Upper lobe of left lung (tissue), 6 donors: ENCODE results near the gene ACSL5. TPM values are rescaled to one million over a fixed set of nuclear protein-coding genes. Genes with fewer than 3 reads are reported as not detected.

Source experiments
- ATAC-seq, 2 donors: fragments of 200-7000 bp; cut with Tn5 transposase; one replicate each; pipeline ENCODE4 v1.9.1; 2022; ENCODE audit warnings: mild to moderate bottlenecking in 2 of 2, moderate library complexity in 2 of 2; ENCODE audit not compliant: low FRiP score in 2 of 2
- DNase-seq, 2 donors: peaks; one replicate each; pipeline ENCODE4 v3.0.0-alpha.2; 2019 to 2020
- H3K27ac ChIP-seq, 4 donors: fragments of 200-600 bp; sonication (generic); one replicate each; pipeline ENCODE4 v1.5.1; 2016 to 2019
- H3K27me3 ChIP-seq, 4 donors: fragments of 200-600 bp; sonication (generic); one replicate each; pipeline ENCODE4 v1.5.1; 2017 to 2019
- H3K36me3 ChIP-seq, 4 donors: fragments of 200-600 bp; sonication (generic); one replicate each; pipeline ENCODE4 v1.5.1; 2016 to 2019
- H3K4me1 ChIP-seq, 4 donors: fragments of 200-600 bp; sonication (generic); one replicate each; pipeline ENCODE4 v1.5.1; 2018 to 2019
- H3K4me3 ChIP-seq, 4 donors: fragments of 200-600 bp; sonication (generic); one replicate each; pipeline ENCODE4 v1.5.1; 2017 to 2019; ENCODE audit warnings: mild to moderate bottlenecking in 2 of 4, moderate library complexity in 1 of 4
- H3K9me3 ChIP-seq, 4 donors: fragments of 200-600 bp; sonication (generic); one replicate each; pipeline ENCODE4 v1.5.1; 2018 to 2019
- EP300 ChIP-seq, 4 donors: sonication (generic); formaldehyde crosslinking; IDR thresholded peaks; one replicate each; pipeline ENCODE4 v1.5.1; 2017; ENCODE audit warnings: antibody characterized with exemption in 4 of 4, control low read depth in 2 of 4
- POLR2A ChIP-seq, 4 donors: fragments of 450-650 bp; IDR thresholded peaks; one replicate each; pipeline ENCODE4 v1.5.1; 2016 to 2017; ENCODE audit warnings: antibody characterized with exemption in 4 of 4, mild to moderate bottlenecking in 2 of 4
- POLR2AphosphoS5 ChIP-seq, 2 donors: sonication (generic); formaldehyde crosslinking; IDR thresholded peaks; one replicate each; pipeline ENCODE4 v1.5.1; 2017; ENCODE audit warnings: antibody characterized with exemption in 2 of 2
- WGBS, 2 donors: methylation state at CpG; one replicate each; pipeline ENCODE4 v1.1.5; 2017 to 2018; 5-methylcytosine and 5-hydroxymethylcytosine counted together
- total RNA-seq, 6 donors: library from RNA; depleted of rRNA in 4 of 6; stranded (reverse); fragments of >200 nt in 4 of 6; gene quantifications; one replicate each; pipeline versions ENCODE4 v1.1.0 to v1.2.1, GENCODE V29; 2016 to 2021
- TF ChIP-seq, protein P1 (sequence below), 6 experiments: fragments of 450-650 bp in 4 of 6; fragments of 200-600 bp in 2 of 6; sonication (generic) in 2 of 6; IDR thresholded peaks; one replicate each; pipeline ENCODE4 v1.5.1; 2016 to 2019; ENCODE audit warnings: antibody characterized with exemption in 6 of 6
- donor health status: DM: no; HTN: no; CAD: no; lungs with moderate emphysema.
- donor health status: DM: no; HTN: yes; CAD: no; lungs with severe emphysema.

The ACSL5 gene
- total RNA-seq, 6 donors from 2014 or later = 33.2 to 73.0 (median 62.0) TPM

DNA sequence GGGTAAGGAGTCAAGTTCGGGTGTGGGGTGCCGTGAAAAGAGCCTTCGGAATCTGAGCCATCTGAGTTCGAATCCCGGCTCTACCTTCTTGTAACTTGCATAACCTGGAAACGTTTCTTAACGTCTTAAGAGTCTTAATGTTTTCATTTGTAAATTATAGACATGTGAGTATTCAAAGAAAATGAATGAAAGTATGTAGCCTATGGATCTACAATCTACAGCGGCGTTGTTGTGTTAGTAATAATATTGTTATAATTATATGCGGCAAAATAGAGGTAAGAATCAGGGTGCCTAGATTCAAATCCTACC is 73.7 kb downstream of the ACSL5 start:
- no peak for DNase-seq
- no peaks in the 10 kb centered on the region for H3K9me3 ChIP-seq
- peaks cover 19 to 29% (median 24%) of the 10 kb centered on the region in 4 donors for H3K4me1 ChIP-seq
- 3 to 7% methylated on average over 10 of the region's 10 CpGs for WGBS, 2 donors
- H3K4me3 ChIP-seq = peak overlapping the region; percentile 50 to 92 (median 75)
- H3K36me3 ChIP-seq = peaks cover 0 to 26% (median 2%) of the 10 kb centered on the region in 4 donors
- no peaks in the 10 kb centered on the region for H3K27me3 ChIP-seq
- no peak for ATAC-seq
- TF ChIP-seq, protein P1, sequence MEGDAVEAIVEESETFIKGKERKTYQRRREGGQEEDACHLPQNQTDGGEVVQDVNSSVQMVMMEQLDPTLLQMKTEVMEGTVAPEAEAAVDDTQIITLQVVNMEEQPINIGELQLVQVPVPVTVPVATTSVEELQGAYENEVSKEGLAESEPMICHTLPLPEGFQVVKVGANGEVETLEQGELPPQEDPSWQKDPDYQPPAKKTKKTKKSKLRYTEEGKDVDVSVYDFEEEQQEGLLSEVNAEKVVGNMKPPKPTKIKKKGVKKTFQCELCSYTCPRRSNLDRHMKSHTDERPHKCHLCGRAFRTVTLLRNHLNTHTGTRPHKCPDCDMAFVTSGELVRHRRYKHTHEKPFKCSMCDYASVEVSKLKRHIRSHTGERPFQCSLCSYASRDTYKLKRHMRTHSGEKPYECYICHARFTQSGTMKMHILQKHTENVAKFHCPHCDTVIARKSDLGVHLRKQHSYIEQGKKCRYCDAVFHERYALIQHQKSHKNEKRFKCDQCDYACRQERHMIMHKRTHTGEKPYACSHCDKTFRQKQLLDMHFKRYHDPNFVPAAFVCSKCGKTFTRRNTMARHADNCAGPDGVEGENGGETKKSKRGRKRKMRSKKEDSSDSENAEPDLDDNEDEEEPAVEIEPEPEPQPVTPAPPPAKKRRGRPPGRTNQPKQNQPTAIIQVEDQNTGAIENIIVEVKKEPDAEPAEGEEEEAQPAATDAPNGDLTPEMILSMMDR (IDR thresholded peaks at IDR 0.05) = no peak
- TF ChIP-seq EP300 (IDR thresholded peaks at IDR 0.05) (no peak), POLR2A (IDR thresholded peaks at IDR 0.05) (no peak), POLR2AphosphoS5 (IDR thresholded peaks at IDR 0.05) (no peak)
- peak overlapping the region; percentile 91 to 96 (median 94) for H3K27ac ChIP-seq

DNA sequence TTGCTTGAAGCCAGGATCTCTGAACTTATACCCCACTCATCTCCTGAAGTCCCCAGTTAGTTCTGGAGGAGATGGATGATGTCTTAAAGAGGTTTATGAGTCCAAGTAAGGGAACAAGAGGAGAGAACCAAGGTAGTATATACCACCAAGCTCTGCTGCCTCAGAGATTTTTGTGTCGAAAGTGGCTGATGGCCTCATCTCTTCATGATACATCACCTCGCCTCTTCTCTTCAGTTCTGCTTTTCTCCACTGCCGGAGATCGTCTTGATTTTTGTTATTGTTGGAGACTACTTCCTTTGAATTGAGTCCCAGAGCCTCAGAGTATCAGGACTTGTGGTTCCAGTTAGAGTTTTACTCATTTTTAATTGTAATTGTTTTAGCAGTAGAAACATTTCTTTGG is 75.0 kb downstream of the ACSL5 start:
- WGBS, 2 donors = 74% methylated on average over 4 of the region's 4 CpGs
- peaks cover 0 to 16% (median 1%) of the 10 kb centered on the region in 4 donors for H3K36me3 ChIP-seq
- TF ChIP-seq POLR2A (IDR thresholded peaks at IDR 0.05) = no peak
- no peak for TF ChIP-seq POLR2AphosphoS5 (IDR thresholded peaks at IDR 0.05)
- TF ChIP-seq EP300 (IDR thresholded peaks at IDR 0.05) = no peak
- TF ChIP-seq, protein P1 (IDR thresholded peaks at IDR 0.05) = no peak
- DNase-seq = no peak
- ATAC-seq = no peak
- no peak overlapping the region for H3K27ac ChIP-seq
- peaks cover 19 to 29% (median 24%) of the 10 kb centered on the region in 4 donors for H3K4me1 ChIP-seq
- H3K9me3 ChIP-seq = no peaks in the 10 kb centered on the region
- no peaks in the 10 kb centered on the region for H3K27me3 ChIP-seq
- no peak overlapping the region for H3K4me3 ChIP-seq

DNA sequence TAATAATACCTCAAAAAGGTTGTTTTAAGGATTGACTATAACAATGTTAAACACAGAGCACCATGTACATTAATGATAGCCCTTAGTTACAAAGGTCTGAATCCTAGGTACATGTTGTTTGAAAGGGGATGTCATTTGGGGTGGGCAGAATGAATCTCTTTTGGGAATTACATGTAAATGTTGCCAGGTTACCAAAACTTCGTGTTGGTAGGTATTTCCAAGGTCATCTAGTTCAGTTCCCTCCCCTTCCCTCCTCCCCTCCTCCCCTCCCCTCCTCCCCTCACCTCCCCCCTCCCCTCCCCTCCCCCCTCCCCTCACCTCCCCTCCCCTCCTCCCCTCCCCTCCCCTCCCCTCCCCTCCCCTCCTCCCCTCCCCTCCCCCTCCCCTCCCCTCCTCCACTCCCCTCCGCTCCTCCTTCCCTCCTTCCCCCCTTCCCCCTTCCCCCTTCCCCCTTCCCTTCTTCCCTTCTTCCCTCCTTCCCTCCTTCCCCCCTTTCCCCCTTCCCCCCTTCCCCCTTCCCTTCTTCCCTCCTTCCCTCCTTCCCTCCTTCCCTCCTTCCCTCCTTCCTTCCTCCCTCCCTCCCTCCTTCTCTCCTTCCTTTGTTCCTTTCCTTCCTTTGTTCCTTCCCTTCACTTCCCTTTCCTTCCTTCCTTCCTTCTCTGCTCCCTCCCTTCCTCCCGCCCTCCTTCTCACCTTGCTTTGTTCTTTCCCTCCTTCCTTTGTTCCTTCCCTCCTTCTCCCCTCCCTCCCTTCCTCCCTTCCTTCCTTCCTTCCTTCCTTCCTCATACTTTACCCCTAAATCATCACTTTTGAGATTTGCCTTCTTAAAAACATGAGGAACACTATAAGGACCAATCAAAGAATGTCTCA is 81.2 kb downstream of the ACSL5 start:
- ATAC-seq (no peak), DNase-seq (no peak)
- Histone ChIP-seq H3K36me3 (no peaks in the 10 kb centered on the region), H3K9me3 (no peaks in the 10 kb centered on the region), H3K27ac (no peak overlapping the region), H3K27me3 (no peaks in the 10 kb centered on the region), H3K4me3 (no peak overlapping the region), H3K4me1 (no peaks in the 10 kb centered on the region)
- WGBS, 2 donors = 83% methylated on average over 2 of the region's 3 CpGs
- no peak for TF ChIP-seq EP300 (IDR thresholded peaks at IDR 0.05)

DNA sequence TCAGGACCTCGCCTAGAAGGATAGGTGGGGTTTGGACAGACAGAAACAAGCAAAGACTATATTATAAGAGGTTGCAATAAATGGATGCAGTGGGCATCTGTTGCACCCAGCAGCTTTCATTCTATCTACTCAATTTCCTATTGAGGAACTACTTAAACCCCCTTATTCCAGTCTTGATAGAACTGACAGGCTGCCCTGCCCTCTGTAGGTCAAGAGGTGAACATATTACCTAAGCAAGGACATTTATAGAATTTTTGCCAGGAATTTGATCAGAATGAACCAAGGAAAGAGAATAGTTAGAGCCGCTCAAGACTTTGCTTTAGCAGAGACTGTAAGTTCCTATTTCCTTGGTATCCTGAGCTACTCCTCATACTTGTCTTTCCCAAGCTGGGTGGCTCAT is 82.6 kb downstream of the ACSL5 start:
- Histone ChIP-seq H3K4me1 (no peaks in the 10 kb centered on the region), H3K27ac (no peak overlapping the region), H3K4me3 (no peak overlapping the region), H3K36me3 (peaks cover 0 to 11% (median 3%) of the 10 kb centered on the region in 4 donors), H3K9me3 (no peaks in the 10 kb centered on the region), H3K27me3 (no peaks in the 10 kb centered on the region)
- TF ChIP-seq POLR2AphosphoS5 (IDR thresholded peaks at IDR 0.05) (no peak), EP300 (IDR thresholded peaks at IDR 0.05) (no peak), POLR2A (IDR thresholded peaks at IDR 0.05) (no peak)
- TF ChIP-seq, protein P1 (IDR thresholded peaks at IDR 0.05) = no peak
- ATAC-seq = no peak
- DNase-seq = no peak
- WGBS, 2 donors = 91 to 97% methylated on average over 2 of the region's 2 CpGs

DNA sequence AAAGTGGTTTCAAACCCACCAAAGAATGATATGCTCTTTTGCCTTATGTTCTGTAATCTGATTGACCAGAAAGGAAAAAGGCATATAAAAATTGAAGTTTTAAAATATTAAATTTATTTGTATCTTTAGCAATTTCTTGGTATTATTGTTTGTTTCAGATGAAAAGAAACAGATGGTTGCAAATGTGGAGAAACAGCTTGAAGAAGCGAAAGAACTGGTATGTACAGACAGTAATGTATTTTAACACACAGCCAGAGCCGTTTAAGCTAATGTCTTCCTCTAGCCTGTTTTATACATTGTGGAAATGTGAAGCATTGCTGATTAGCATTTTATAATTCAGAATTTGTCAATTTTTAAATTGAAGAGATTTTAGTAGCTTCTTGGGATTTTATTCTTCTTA is 86.5 kb downstream of the ACSL5 start:
- H3K27me3 ChIP-seq = no peaks in the 10 kb centered on the region
- DNase-seq (no peak), ATAC-seq (no peak)
- peaks cover 1 to 32% (median 15%) of the 10 kb centered on the region in 4 donors for H3K36me3 ChIP-seq
- no peak overlapping the region for H3K4me3 ChIP-seq
- H3K9me3 ChIP-seq = no peaks in the 10 kb centered on the region
- no peaks in the 10 kb centered on the region for H3K4me1 ChIP-seq
- H3K27ac ChIP-seq = no peak overlapping the region
- TF ChIP-seq POLR2AphosphoS5 (IDR thresholded peaks at IDR 0.05) = no peak
- no peak for TF ChIP-seq EP300 (IDR thresholded peaks at IDR 0.05)
- TF ChIP-seq POLR2A (IDR thresholded peaks at IDR 0.05) = no peak
- TF ChIP-seq, protein P1 (IDR thresholded peaks at IDR 0.05) = no peak
- WGBS, 2 donors = 88 to 95% methylated on average over 2 of the region's 2 CpGs
